ENCODE results near the gene KCNMB2. TPM values are rescaled to one million over a fixed set of nuclear protein-coding genes. Genes with fewer than 3 reads are reported as not detected.

Gene KCNMB2
- total RNA-seq, 1 experiment from 2014 or later, result not detected

- Histone ChIP-seq H3K4me3 (ENCODE audit: low read length) (no peak overlapping the region), H3K9ac (ENCODE audit: low read length) (no peak overlapping the region), H3K9me2 (replicated peaks; ENCODE audit: low read length) (no peaks in the 10 kb centered on the region), H3K9me3 (ENCODE audit: low read length) (no peaks in the 10 kb centered on the region), H3K36me3 (ENCODE audit: low read depth, low read length) (no peaks in the 10 kb centered on the region), H2AFZ (ENCODE audit: low read length) (no peak overlapping the region), H3K27ac (ENCODE audit: low read length) (no peak overlapping the region), H3K4me1 (ENCODE audit: insufficient read depth, low read length) (no peaks in the 10 kb centered on the region), H3K27me3 (ENCODE audit: low read length) (peaks cover 22% of the 10 kb centered on the region; the same call in 1 of the 2 replicates), H3K4me2 (ENCODE audit: low read length) (no peak overlapping the region), H3K79me2 (ENCODE audit: low read length) (no peaks in the 10 kb centered on the region), H4K20me1 (ENCODE audit: low read length) (no peaks in the 10 kb centered on the region), H3F3A (ENCODE audit: low read length, unreplicated experiment) (no peaks in the 10 kb centered on the region)
- intact Hi-C loops (cut with micrococcal nuclease), result no loop called here
- DNase-seq, result no peak
- no peak for TF ChIP-seq CTCF (conservative IDR thresholded peaks at IDR 0.05; ENCODE audit: low read depth, low read length)
- TF ChIP-seq EZH2phosphoT487 (IDR thresholded peaks at IDR 0.05; ENCODE audit: borderline replicate concordance, low read length), result no peak
- POLR2A ChIA-PET (ENCODE audit: unreplicated experiment), result no interaction called here
- no peak for ATAC-seq
- CTCF ChIA-PET, result no interaction called here
- BruUV-seq (replicated peaks), result no TSS peak
Measured at GRCh38 chr3:178561239-178561638, 25.0 kb downstream of the KCNMB2 start.

- no peak for TF ChIP-seq EZH2 (IDR thresholded peaks at IDR 0.05; ENCODE audit: low read length, unreplicated experiment)
- TF ChIP-seq EZH2phosphoT487 (IDR thresholded peaks at IDR 0.05; ENCODE audit: borderline replicate concordance, low read length), result no peak
- TF ChIP-seq CTCF (conservative IDR thresholded peaks at IDR 0.05; ENCODE audit: low read depth, low read length), result no peak
- H3K36me3 ChIP-seq (ENCODE audit: low read depth, low read length), result no peaks in the 10 kb centered on the region
- ChIA-PET CTCF (no interaction called here), POLR2A (ENCODE audit: unreplicated experiment) (no interaction called here)
- H2AFZ ChIP-seq (ENCODE audit: low read length), result no peak overlapping the region
- H3K9ac ChIP-seq (ENCODE audit: low read length), result no peak overlapping the region
- no peaks in the 10 kb centered on the region for H3F3A ChIP-seq (ENCODE audit: low read length, unreplicated experiment)
- H3K4me3 ChIP-seq (ENCODE audit: low read length), result no peak overlapping the region
- H3K79me2 ChIP-seq (ENCODE audit: low read length), result no peaks in the 10 kb centered on the region
- no peak for ATAC-seq
- peaks cover 13% of the 10 kb centered on the region; the same call in 1 of the 2 replicates for H3K27me3 ChIP-seq (ENCODE audit: low read length)
- no peak overlapping the region for H3K4me2 ChIP-seq (ENCODE audit: low read length)
- H4K20me1 ChIP-seq (ENCODE audit: low read length), result no peaks in the 10 kb centered on the region
- H3K27ac ChIP-seq (ENCODE audit: low read length), result no peak overlapping the region
- no TSS peak for BruUV-seq (replicated peaks)
- H3K9me3 ChIP-seq (ENCODE audit: low read length), result no peaks in the 10 kb centered on the region
- DNase-seq, result no peak
- H3K4me1 ChIP-seq (ENCODE audit: insufficient read depth, low read length), result no peaks in the 10 kb centered on the region
- intact Hi-C loops (cut with micrococcal nuclease), result no loop called here
- H3K9me2 ChIP-seq (replicated peaks; ENCODE audit: low read length), result no peaks in the 10 kb centered on the region
Measured at GRCh38 chr3:178562143-178562946, 26.1 kb downstream of the KCNMB2 start.

- no peak overlapping the region for H3K27ac ChIP-seq (ENCODE audit: low read length)
- H3K4me3 ChIP-seq (ENCODE audit: low read length), result no peak overlapping the region
- ATAC-seq (peak; percentile 22; the same call in 1 of the 2 replicates), DNase-seq (no peak)
- H3F3A ChIP-seq (ENCODE audit: low read length, unreplicated experiment), result no peaks in the 10 kb centered on the region
- no peaks in the 10 kb centered on the region for H3K79me2 ChIP-seq (ENCODE audit: low read length)
- no peak overlapping the region for H2AFZ ChIP-seq (ENCODE audit: low read length)
- no peaks in the 10 kb centered on the region for H3K9me3 ChIP-seq (ENCODE audit: low read length)
- H3K4me1 ChIP-seq (ENCODE audit: insufficient read depth, low read length), result no peaks in the 10 kb centered on the region
- BruUV-seq (replicated peaks), result no TSS peak
- no peak overlapping the region for H3K4me2 ChIP-seq (ENCODE audit: low read length)
- ChIA-PET POLR2A (ENCODE audit: unreplicated experiment) (no interaction called here), CTCF (no interaction called here)
- no peaks in the 10 kb centered on the region for H3K9me2 ChIP-seq (replicated peaks; ENCODE audit: low read length)
- no peak for TF ChIP-seq CTCF (conservative IDR thresholded peaks at IDR 0.05; ENCODE audit: low read depth, low read length)
- no peak for TF ChIP-seq EZH2phosphoT487 (IDR thresholded peaks at IDR 0.05; ENCODE audit: borderline replicate concordance, low read length)
- no peak for TF ChIP-seq EZH2 (IDR thresholded peaks at IDR 0.05; ENCODE audit: low read length, unreplicated experiment)
- H4K20me1 ChIP-seq (ENCODE audit: low read length), result no peaks in the 10 kb centered on the region
- no peaks in the 10 kb centered on the region for H3K36me3 ChIP-seq (ENCODE audit: low read depth, low read length)
- peaks cover 8% of the 10 kb centered on the region; the same call in 1 of the 2 replicates for H3K27me3 ChIP-seq (ENCODE audit: low read length)
- no peak overlapping the region for H3K9ac ChIP-seq (ENCODE audit: low read length)
- intact Hi-C loops (cut with micrococcal nuclease), result no loop called here
Measured at GRCh38 chr3:178562947-178563232, 26.7 kb downstream of the KCNMB2 start.
